Measurements from ENCODE around the gene CENPE.
"Not testable (repeated sequence)": the region's sequence is repeated elsewhere in the genome, so short reads cannot be mapped to it uniquely, and the experiment has no call there.

CENPE gene

GRCh38 chr4:103198111-103198765 lies at the start of gene CENPE:
CENPE (minus strand) TSS chr4:103198343; CDS start chr4:103198319, 24 bp downstream.
- no peak for TF ChIP-seq ZFX (IDR thresholded peaks at IDR 0.05; ENCODE audit: borderline replicate concordance)
- TF ChIP-seq CTCF (IDR thresholded peaks at IDR 0.05): no peak
- H3K27ac ChIP-seq: peak within 1 kb of the TSS; percentile 46

GRCh38 chr4:103244251-103244650 lies 46.1 kb upstream of the CENPE start:
- TF ChIP-seq CTCF (IDR thresholded peaks at IDR 0.05): no peak
- no peak for TF ChIP-seq ZFX (IDR thresholded peaks at IDR 0.05; ENCODE audit: borderline replicate concordance)
- H3K27ac ChIP-seq: no peak overlapping the region

GRCh38 chr4:103230938-103231337 lies 32.8 kb upstream of the CENPE start:
- not testable (repeated sequence) for H3K27ac ChIP-seq

- H3K27ac ChIP-seq: not testable (repeated sequence)
Measured at GRCh38 chr4:103223556-103223955, 25.4 kb upstream of the CENPE start.

- TF ChIP-seq ZFX (IDR thresholded peaks at IDR 0.05; ENCODE audit: borderline replicate concordance) (no peak), CTCF (IDR thresholded peaks at IDR 0.05) (peak; percentile 68)
- no peak overlapping the region for H3K27ac ChIP-seq
Measured at GRCh38 chr4:103207673-103208072, 9.5 kb upstream of the CENPE start.

GRCh38 chr4:103204111-103204510 lies 6.0 kb upstream of the CENPE start:
- peak; percentile 63 for TF ChIP-seq CTCF (IDR thresholded peaks at IDR 0.05)
- TF ChIP-seq ZFX (IDR thresholded peaks at IDR 0.05; ENCODE audit: borderline replicate concordance): no peak
- H3K27ac ChIP-seq: no peak overlapping the region

GRCh38 chr4:103201724-103202123 lies 3.6 kb upstream of the CENPE start:
- TF ChIP-seq CTCF (IDR thresholded peaks at IDR 0.05): no peak
- no peak overlapping the region for H3K27ac ChIP-seq

GRCh38 chr4:103201253-103201652 lies 3.1 kb upstream of the CENPE start:
- TF ChIP-seq ZFX (IDR thresholded peaks at IDR 0.05; ENCODE audit: borderline replicate concordance) (no peak), CTCF (IDR thresholded peaks at IDR 0.05) (no peak)
- no peak overlapping the region for H3K27ac ChIP-seq

Measured in 22Rv1 (cell line).